GM21526 (cell line): ENCODE results near the gene SUN2.

Experiments used
- ATAC-seq: cut with Tn5 transposase; IDR thresholded peaks from one replicate; pipeline ENCODE4 v1.9.1; 2021; ENCODE audit warnings: moderate library complexity; ENCODE audit not compliant: unreplicated experiment, low FRiP score

The SUN2 gene

GRCh38 chr22:38754751-38755154 is 1.0 kb downstream of the SUN2 start:
- ATAC-seq = no peak

- ATAC-seq = no peak
Observed at GRCh38 chr22:38753948-38754750, 1.6 kb downstream of the SUN2 start.

GRCh38 chr22:38751422-38752346 is 4.1 kb downstream of the SUN2 start:
- no peak for ATAC-seq

GRCh38 chr22:38751066-38751421 is 4.8 kb downstream of the SUN2 start:
- no peak for ATAC-seq

GRCh38 chr22:38750638-38751037 is 5.2 kb downstream of the SUN2 start:
- no peak for ATAC-seq

GRCh38 chr22:38750104-38750503 is 5.7 kb downstream of the SUN2 start:
- no peak for ATAC-seq

GRCh38 chr22:38748487-38749136 is 7.2 kb downstream of the SUN2 start:
- no peak for ATAC-seq

GRCh38 chr22:38745676-38746460 is 9.9 kb downstream of the SUN2 start:
- ATAC-seq = no peak

GRCh38 chr22:38744981-38745380 is 10.8 kb downstream of the SUN2 start:
- no peak for ATAC-seq

- no peak for ATAC-seq
Observed at GRCh38 chr22:38742176-38742942, 13.4 kb downstream of the SUN2 start.

- ATAC-seq = no peak
Observed at GRCh38 chr22:38741576-38741975, 14.2 kb downstream of the SUN2 start.

GRCh38 chr22:38741166-38741565 is 14.6 kb downstream of the SUN2 start:
- no peak for ATAC-seq

- no peak for ATAC-seq
Observed at GRCh38 chr22:38740754-38741153, 15.0 kb downstream of the SUN2 start.

- ATAC-seq = no peak
Observed at GRCh38 chr22:38740116-38740723, 15.6 kb downstream of the SUN2 start.

- ATAC-seq = no peak
Observed at GRCh38 chr22:38739300-38740055, 16.3 kb downstream of the SUN2 start.

- ATAC-seq = no peak
Observed at GRCh38 chr22:38738475-38739070, 17.2 kb downstream of the SUN2 start.

GRCh38 chr22:38737302-38738060 is 18.3 kb downstream of the SUN2 start:
- ATAC-seq = no peak

- no peak for ATAC-seq
Observed at GRCh38 chr22:38736257-38736570, 19.6 kb downstream of the SUN2 start.
